GM18870 (cell line): ENCODE data around the gene TMEM176A.
"Not testable (repeated sequence)": the region's sequence is repeated elsewhere in the genome, so short reads cannot be mapped to it uniquely, and the experiment has no call there.

Source experiments
- ATAC-seq: cut with Tn5 transposase; IDR thresholded peaks from one replicate; pipeline ENCODE4 v1.9.1; 2021; ENCODE audit warnings: moderate library complexity; ENCODE audit not compliant: unreplicated experiment

TMEM176A gene

DNA sequence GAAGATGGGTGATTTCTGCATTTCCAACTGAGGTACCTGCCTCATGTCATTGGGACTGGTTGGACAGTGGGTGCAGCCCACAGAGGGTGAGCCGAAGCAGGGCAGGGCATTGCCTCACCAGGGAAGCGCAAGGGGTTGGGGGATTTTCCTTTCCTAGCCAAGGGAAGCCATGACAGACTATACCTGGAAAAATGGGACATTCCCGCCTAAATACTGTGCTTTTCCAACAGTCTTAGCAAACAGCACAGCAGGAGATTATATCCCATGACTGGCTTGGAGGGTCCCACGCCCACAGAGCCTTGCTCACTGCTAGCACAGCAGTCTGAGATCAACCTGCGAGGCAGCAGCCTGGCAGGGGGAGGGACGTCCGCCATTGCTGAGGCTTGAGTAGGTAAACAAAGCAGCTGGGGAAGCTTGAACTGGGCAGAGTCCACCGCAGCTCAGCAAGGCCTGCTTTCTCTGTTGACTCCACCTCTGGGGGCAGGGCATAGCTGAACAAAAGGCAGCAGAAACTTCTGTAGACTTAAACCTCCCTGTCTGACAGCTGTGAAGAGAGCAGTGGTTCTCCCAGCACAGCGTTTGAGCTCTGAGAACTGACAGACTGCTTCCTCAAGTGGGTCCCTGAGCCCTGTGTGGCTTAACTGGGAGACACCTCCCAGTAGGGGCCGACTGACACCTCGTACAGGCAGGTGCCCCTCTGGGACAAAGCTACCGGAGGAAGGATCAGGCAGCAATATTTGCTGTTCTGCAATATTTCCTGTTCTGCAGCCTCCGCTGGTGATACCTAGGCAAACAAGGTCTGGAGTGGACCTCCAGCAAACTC is 7.3 kb downstream of the TMEM176A start:
- ATAC-seq = not testable (repeated sequence)

DNA sequence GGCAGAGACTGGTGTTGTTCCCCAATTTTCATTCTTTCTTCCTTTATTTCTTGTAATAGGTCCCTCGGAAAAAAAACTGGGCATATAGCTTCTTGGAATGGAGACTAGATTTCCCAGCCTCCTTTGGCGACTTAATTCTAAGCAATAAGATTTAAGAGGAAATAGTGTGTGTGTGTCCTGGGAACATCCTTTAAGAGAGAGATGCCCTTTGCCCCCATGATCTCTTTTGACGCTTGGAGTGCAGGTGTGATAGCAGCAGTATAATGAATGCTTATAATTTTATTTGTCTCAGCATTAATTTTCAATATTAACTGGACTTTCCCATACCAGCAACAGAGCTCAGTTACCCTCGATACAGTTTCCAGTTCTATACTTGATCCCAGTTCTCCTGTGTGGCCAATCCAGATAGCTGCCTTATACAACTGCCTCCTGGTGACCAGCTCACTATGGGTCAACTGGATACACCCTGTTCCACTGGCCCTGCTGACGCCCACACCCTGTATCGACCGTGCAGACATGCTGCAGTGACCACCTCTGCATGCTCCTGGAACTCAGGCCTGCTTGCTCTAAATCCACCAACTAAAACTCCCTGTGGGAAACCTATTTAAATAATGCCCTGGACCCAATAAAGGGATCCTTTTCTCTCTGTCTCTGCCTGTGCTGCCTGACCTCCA is 13.9 kb downstream of the TMEM176A start:
- ATAC-seq = no peak

DNA sequence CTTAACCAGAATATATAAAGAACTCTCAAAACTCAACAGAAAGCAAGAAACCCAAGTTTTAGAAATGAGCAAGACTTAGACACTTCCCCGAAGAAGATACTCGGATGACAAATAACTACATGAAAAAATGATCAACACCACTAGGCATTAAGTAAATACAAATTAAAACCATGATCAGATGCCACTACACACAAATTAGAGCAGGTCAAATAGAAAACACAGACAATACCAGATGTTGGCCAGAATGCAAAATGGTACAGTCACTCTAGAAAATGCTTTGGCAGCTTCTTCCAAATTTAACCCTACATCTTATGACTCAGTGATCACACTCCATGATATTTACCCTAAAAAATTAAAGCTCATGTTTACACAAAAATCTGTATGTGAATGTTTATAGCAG is 18.4 kb downstream of the TMEM176A start:
- ATAC-seq = no peak

DNA sequence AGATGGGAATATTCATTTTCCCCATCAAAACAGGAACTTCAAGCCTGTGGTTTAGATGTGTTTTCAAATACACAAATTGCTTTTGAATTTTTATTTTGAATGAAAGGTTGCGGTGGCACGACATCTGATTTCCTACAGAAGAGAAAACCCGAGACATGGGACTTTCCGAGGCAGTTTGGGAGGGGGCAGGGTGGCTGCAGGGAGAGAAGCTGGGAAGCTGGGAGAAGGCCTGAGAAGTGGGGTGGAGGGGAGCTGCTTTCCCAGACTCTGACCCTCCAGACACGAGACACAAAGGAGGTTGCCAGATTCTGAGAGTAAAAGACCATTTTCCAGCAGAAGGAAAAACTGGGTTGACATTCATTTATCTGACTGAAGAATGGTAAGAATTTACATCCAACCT is 19.6 kb downstream of the TMEM176A start:
- ATAC-seq = no peak

DNA sequence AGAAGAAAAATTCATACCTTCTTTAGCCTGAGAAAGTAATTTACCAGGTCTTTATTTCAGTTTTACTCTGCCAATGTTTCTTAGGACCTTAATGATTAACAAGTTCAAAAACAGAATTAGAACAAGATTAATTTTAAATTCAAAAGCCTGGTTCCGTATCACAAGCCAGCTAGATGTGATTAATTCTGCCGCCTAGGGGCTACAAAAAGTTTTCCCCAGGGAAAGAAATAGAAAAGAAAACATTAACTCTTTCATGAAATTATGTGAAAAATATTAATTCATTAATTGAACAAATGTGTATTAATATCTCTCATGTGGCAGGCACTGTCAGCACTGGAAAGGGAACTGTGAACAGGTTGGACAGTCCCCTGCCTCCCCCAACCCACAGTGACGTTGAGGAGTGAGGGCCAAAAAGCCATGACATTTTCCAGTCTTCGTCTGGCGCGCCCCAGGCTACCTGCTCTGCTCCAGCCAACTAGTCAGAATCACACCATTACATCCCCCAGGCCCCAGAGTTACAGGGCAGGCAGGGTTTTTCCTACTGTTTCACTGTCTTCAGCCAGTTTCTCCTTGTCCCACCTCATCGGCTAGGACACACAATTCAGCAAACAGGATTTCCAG is 20.1 kb downstream of the TMEM176A start:
- ATAC-seq = no peak

DNA sequence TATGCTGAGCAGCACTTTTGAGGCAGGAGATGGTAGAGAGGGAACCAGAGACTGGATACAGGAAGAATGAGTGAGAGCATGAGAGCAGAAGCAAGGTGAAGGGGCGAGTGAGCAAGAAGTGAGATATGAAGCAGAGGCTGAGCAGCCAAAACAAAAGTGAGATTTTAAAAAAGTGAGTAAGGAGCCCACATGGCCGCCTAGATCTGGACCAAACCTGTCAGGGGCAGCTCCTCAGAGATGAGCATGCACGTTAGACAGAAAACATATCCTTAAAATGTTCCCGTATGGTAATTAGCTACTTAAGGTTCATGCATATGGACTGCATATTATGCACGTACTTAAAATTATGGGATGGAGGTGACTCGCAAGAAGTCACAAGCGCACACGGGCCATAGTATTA is 22.5 kb downstream of the TMEM176A start:
- no peak for ATAC-seq

DNA sequence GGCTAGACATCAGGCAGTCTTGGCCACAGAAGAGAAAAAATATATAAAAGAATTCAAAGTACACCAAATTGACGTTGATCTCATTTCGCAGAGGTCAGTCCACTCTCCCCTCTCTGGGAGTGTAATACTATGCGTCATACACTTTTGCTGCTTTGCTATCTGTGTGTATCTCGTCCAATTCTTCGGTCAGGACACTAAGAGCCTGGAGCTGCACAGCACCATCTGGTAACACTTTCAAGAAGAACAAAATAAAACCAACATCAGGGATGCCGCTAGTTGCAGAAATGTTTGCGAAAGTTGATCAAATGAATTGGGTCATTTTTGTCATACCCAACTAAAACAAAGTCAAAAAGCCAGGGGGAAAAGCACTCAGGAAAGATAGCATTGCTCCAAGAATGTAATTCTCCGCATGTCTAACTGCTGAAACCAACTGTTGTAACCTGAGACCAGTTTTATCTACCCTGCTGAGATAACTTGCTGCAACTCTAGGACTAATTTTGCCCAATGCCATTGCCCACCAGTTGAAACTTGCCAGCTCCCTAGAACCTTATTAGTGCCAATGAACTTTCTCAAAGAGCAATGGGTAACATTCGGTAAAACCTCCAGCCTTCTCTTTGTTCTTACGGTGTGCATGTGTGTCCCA is 23.0 kb downstream of the TMEM176A start:
- ATAC-seq = no peak

DNA sequence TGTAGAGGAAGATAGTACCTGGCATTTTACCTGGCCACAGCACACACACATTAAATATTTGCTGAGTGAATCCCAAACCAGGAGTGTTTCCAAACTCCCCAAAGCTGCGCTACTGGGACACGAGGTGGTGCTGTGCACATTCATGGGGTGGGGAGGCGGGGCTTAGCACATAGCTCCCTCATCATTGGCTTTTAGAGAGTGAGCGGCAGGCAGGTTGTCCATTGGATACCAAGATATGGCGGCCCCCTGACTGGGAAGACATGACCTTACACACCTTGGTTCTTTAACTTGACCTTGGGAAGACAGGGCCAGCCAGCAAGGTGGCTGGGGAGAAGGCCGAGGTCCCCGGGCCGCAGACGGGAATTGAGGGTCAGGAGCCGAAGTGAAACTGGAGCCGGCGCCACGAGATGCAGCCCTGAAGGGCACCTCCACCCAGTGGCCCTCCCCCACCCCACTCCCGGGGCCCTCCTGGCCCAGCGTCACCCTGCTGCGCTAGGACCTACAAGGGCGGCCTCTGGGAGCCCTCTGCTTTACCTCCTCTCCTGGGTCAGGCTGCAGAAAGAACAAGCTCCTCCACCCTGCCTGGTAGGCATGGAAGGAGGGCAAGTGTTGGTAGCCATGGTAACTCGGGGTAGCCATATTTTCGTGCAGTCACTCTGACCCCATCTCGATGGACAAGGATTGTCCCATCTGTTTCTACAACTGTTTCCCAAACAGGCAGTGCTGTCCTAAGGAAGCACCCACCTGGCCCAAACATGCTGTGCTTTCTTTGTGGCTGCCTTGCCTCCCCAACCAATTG is 24.0 kb downstream of the TMEM176A start:
- no peak for ATAC-seq

DNA sequence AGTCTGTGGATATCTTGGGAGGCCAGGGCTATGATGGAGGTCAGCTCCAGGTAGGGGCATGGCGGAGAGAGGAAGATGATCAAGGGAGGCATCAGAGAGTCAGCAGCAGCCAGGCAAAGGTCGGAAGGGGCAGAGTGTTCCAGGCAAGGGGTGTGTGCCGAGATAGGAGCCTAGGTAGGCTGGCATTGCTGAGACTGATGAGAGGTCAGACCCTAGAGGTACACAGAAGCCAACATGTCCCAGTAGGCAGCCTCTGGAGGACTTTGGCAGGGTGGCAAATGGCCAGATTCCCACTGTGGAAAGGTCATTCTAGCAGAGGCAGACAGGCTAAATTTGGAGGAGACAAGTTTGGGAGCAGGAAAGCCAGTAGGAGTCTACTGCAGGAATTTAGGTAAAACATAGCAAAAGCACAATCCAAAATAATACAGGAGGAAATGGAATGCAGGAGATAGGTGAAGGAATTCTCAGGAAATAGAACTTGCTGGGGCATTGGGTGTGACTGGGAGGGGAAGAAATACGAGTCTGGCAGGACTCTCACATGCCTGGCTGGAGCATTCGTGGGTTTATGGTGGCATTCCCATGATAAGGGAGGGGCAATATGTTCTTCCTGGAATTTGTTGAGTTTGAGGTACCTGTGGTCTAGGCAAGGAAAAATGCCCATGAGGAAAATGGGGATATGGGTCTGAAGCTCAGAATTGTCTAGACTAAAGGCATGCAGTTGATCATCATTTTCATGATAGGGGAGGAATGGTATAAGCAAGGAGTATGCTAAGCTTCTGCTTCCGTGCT is 25.7 kb downstream of the TMEM176A start:
- ATAC-seq = no peak

DNA sequence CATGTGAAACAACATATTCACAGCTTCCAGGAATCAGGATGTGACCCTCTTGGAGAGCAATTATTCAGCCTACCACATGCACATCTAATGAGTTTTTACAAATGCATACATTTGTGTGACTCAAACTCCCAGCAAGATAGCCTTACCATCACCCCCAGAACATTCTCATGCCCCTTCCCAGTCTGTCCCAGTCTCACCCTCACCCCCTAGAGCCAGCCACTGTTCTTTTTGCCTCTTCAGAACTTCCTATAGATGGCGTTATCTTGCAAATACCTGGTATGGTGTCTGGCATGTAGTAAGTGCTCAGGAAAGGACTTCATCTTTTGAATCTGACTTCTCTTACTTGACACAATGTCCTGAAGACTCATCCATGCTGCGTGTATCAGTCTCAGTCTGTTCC is 27.8 kb downstream of the TMEM176A start:
- no peak for ATAC-seq

DNA sequence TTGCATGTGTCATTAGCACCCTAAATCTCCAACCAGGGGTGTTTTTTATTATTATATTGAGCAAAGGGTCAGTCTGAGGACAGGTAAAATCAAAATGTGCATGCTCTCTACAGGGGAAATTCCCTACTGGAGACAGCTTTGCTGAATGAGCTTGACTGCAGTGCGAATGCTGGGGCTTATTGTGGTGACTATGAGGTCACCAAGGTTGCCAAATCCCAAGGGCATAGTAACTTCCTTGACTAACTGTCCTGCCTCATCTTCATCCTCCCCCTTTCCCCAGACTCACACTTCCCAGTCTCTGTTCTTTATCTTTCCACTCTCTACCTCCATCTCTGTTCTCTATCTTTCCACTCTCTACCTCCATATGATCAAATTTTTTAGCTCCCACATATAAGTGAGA is 28.9 kb downstream of the TMEM176A start:
- no peak for ATAC-seq

DNA sequence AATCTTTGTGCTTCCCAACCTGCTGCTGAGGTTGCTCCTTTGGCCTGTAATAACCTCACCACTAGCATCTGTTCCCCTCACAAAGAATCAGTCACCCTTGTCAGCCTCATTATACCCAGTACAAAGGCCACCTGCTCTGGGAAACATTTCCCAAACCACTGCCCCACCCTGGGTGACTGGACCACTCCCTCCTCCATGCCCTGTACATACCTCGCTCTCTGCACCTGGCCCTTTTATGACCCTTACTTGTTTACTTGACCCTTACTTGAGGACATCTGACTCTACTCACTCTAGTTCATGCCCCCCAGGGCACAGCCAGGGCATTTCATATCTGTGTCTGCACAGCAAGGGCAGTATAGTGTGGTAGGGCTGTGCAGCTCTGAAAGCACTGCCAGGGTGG is 30.4 kb downstream of the TMEM176A start:
- ATAC-seq = no peak

DNA sequence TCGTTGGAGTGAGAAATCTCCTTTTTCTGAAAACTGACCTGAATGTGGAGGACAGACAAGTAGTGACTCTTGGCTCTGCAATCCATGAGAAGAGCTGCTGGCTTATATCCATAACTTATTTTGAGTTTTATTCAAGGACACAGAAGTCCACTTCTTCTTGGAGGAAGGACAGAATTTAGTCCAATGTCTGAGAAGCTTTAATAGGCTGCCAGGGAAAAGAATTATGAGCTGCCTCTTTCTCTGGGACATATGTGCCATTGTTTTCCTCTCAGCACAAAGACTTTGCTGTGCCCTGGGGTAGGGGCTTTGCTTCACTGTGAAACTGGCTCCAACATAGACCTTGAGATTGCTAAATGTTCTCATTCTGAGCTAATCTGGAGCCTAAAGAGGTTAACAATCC is 31.3 kb downstream of the TMEM176A start:
- ATAC-seq = no peak

DNA sequence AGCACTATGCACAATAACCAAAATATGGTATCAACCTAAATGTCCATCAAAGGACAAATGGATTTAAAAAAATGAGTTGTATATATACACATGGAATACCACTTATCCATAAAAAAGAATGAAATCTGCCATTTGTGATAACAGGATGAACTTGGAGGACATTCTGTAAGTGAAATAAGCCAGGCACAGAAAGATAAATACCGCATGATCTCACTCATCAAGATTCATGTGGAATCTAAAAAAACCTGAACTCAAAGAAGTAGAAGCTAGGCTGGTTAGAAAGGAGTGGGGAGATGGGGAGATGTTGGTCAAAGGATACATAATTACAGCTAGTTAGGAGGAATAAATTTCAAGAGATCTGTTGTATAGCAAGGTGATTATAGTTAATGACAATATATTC is 34.5 kb downstream of the TMEM176A start:
- ATAC-seq = no peak

DNA sequence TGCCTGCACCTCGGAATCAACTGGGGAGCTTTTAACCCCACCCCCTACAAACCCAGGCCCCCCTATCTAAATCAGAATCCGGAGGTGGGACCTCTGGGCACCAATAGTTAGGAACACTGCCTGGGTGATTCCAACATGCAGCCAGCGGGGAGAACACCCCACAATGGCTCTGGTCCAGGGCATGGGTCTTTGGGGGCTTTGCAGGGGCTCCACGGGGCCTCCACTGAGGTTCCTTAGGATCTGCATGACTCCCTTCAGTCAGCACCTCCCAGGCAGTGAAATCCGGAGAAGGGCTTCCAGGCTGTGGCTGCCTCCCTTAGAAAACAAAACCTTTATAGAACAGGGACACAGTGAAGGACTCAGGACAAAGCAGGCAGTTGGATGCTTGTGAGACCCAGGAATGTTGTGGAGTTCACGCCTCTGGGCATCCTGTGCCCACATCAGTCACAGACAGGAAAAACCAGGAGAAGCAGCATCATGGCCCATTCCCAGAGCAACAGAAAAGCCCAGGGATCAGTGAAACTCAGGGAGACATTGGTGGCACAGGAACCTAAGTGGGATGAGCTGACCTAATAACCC is 35.2 kb downstream of the TMEM176A start:
- ATAC-seq = no peak

DNA sequence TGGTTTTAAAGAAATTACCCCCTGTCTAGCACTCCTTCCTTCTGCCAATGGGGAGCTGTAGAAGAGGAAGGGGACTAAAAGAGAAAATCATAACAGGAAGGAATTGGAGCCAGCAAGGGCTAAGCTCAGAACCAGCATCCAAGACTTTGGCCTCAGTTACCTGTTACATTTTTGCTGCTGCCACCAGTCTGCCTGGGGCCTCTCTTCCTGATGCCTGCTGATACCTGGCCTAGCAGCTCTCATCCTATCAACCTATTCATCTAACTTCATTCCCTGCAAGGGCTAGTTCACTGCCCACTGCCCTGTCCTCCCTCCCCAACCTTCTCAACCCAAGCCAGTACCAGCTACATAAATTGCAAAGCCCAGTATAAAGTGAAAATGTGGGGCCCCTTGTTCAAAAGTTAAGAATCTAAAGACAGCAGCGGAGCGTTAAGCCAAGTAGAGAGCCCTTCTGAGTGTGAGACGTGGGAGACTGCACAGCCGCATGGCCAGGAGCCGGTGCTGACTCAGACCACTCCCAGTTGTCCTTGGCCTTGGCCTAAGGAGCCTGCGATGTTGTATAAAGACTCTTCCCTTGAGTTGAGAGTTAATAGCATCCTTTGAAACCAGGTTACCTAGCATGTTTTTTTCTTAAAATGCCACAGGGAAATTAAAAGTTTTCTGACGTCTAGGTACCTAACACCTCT is 38.5 kb downstream of the TMEM176A start:
- ATAC-seq = no peak

DNA sequence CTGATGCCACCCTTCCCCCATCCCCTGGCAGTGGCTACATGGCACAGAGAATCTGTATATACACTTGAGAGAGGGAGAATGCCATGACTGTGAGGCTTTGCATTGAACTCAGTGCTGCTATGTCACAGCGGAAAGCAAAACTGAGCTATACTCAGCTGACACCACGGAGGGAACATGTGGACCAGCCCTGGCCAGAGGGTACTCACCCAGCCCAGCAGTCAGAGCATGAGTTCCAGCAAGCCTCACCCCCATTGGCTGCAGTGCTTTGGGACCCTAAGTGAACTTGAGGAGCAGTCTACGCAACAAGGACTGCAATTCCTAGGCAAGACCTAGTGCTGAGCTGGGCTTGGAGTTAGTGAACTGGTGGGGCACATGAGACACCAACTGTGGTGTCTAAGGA is 41.4 kb downstream of the TMEM176A start:
- ATAC-seq = no peak

DNA sequence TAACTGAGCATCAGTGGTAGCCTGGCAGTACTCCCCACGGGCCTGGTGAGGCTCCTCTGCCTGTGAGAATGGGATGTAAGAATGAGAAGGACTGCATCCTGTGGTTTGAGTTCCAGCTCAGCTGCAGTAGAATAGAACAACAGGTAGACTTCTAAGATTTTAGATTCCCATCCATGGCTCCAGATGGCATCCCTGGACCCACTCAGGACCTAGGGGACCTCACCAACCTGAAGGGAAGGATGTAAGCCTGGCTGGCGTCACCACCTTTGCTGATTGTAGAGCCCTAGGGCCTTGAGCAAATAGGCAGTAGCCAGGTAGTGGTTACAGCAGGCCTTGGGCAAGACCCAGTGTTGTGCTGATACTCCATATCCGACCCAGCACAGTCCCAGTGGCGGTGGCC is 42.1 kb downstream of the TMEM176A start:
- ATAC-seq = no peak

DNA sequence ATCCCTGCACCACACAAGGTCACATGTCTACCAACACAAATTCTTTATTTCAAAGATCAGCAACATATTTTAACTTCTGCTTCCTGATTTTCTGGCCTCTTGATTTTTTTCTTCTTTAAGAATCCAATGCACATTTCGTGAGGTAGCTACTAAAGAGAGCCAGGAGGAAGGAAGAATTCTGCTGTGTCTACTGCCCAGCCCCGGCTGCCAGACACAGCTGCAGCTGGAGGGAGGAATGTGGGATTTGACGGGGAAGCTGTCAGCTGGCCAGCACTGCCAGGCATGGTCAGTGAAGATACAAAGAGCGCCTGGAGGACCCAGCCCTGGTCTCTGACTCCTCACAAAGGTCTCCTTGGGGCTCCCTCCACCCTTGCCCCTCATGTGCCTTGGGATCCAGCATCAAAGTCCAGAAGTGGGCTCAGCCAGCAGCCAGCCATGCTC is 44.9 kb downstream of the TMEM176A start:
- ATAC-seq = no peak
